Stomach (tissue), 4 donors: ENCODE measurements around the gene SARS2.

Experiments used
- EP300 ChIP-seq: sonication (generic); formaldehyde crosslinking; IDR thresholded peaks from one replicate; pipeline ENCODE4 v1.6.1; 2017; ENCODE audit warnings: antibody characterized with exemption
- POLR2A ChIP-seq, 4 donors: fragments of 450-650 bp; IDR thresholded peaks; one replicate each; pipeline ENCODE4 v1.6.1; 2016; ENCODE audit warnings: antibody characterized with exemption in 4 of 4, control low read depth in 2 of 4, mild to moderate bottlenecking in 1 of 4, moderate library complexity in 1 of 4
- POLR2AphosphoS5 ChIP-seq, 3 donors: sonication (generic); formaldehyde crosslinking; IDR thresholded peaks; one replicate each; pipeline ENCODE4 v1.6.1; 2016; ENCODE audit warnings: antibody characterized with exemption in 3 of 3
- TF ChIP-seq, protein P1 (sequence below), 7 experiments: fragments of 450-650 bp in 4 of 7; fragments of 200-600 bp in 3 of 7; sonication (generic) in 3 of 7; IDR thresholded peaks; one replicate each; pipeline ENCODE4 v1.5.1; 2016 to 2019; ENCODE audit warnings: antibody characterized with exemption in 7 of 7, control low read depth in 2 of 7, mild to moderate bottlenecking in 1 of 7

DNA sequence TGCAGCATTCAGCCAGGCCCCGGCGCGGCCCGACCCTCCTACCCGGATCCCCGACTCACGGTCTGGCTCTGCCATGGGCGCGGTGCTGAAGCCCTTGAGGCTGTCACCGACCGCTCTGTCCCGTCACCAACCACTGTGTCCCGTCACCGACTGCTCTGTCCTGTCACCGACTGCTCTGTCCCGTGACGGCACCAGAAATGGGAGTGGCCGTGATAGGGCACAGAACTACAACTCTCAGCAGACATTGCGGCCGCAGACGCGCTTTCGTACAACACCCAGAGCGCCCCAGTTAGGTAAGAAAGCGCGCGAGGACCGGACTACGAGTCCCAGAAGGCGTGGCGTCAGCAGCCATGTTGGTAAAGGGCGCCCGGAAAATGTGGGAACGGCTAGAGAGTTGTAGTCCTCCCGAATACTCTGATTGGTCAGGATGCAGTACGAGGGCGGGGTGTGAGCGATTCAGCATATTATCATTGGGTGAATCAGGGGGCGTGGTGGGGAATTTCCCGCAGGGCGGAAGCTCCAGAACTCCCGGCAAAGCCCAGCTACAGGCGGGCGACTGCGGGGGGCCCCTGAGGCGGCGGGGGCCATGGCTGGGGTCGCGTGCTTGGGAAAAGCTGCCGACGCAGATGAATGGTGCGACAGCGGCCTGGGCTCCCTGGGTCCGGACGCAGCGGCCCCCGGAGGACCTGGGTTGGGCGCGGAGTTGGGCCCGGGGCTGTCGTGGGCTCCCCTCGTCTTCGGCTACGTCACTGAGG, 30.9 kb downstream of the SARS2 start, which contains the start of the genes NFKBIB and SIRT2:
- TF ChIP-seq, protein P1, sequence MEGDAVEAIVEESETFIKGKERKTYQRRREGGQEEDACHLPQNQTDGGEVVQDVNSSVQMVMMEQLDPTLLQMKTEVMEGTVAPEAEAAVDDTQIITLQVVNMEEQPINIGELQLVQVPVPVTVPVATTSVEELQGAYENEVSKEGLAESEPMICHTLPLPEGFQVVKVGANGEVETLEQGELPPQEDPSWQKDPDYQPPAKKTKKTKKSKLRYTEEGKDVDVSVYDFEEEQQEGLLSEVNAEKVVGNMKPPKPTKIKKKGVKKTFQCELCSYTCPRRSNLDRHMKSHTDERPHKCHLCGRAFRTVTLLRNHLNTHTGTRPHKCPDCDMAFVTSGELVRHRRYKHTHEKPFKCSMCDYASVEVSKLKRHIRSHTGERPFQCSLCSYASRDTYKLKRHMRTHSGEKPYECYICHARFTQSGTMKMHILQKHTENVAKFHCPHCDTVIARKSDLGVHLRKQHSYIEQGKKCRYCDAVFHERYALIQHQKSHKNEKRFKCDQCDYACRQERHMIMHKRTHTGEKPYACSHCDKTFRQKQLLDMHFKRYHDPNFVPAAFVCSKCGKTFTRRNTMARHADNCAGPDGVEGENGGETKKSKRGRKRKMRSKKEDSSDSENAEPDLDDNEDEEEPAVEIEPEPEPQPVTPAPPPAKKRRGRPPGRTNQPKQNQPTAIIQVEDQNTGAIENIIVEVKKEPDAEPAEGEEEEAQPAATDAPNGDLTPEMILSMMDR (IDR thresholded peaks at IDR 0.05), result no peak
- TF ChIP-seq POLR2A (IDR thresholded peaks at IDR 0.05) (peak in 2 of 4 donors; percentile 70 to 86), POLR2AphosphoS5 (IDR thresholded peaks at IDR 0.05) (peak; percentile 74 to 96 (median 92)), EP300 (peak; percentile 29)
